ENCODE results near the gene CD74. TPM values are rescaled to one million over a fixed set of nuclear protein-coding genes. Genes with fewer than 3 reads are reported as not detected.

CD74 gene
- total and polyA plus RNA-seq, 2 of the 4 experiments (the other 2 are of a cell fraction) = 0.18 to 1.1 TPM

DNA sequence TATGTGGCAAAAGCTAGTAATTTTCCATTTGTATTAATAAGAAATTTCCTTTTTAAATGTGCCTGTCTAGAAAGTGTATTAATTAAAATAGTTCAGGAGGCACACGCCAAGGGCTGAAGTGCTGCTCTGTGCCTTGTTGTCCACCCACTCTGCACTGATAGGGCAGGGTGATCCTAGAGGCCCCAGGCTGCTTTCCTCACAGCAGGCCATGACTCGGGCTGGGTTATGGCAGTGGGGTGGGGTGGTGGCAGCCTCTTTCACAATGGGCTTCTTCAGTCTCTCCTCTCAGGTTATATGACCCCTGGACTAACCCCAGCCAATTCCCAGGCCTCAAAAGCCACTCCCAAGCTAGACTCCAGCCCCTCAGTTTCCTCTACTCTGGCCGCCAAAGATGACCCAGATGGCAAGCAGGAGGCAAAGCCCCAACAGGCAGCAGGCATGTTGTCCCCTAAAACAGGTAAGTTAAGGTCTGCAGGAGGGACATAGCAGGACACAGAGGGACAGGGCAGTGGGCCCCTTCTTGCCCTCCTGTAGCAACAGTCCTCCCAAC is 19.5 kb downstream of the CD74 start:
- no TSS peak for BruUV-seq (replicated peaks)
- no peak overlapping the region for H3K4ac ChIP-seq (ENCODE audit: low read depth, low read length)

More for the DNA sequence above, 19.5 kb downstream of the CD74 start:
- no peak overlapping the region for H4K8ac ChIP-seq (ENCODE audit: low read depth in 2 of 2, low read length in 2 of 2)
- no peaks in the 10 kb centered on the region for H3K9me3 ChIP-seq (ENCODE audit: control insufficient read depth, insufficient read depth, low read length)
- no CpG with 5 or more reads among the region's 3 CpGs for WGBS, 2 experiments (ENCODE audit: extremely low coverage in 2 of 2, insufficient read length in 1 of 2)
- H3K14ac ChIP-seq (replicated peaks; ENCODE audit: low read depth, low read length) = no peak overlapping the region
- in situ Hi-C loops (cut with MboI; ENCODE audit: low sequenced_read_pairs) (no loop called here), intact Hi-C loops (cut with micrococcal nuclease) (no loop called here), dilution Hi-C loops (cut with HindIII; ENCODE audit: low sequenced_read_pairs, unreplicated experiment) (no loop called here)
- H3K27me3 ChIP-seq (ENCODE audit: control insufficient read depth, insufficient read depth, low read length) = no peaks in the 10 kb centered on the region
- H2AK9ac ChIP-seq (replicated peaks; ENCODE audit: low read depth, low read length, poor library complexity) = no peak overlapping the region
- peaks cover 5% of the 10 kb centered on the region for H3K4me1 ChIP-seq (ENCODE audit: control insufficient read depth, insufficient read depth, low read length)
- H2BK15ac ChIP-seq (ENCODE audit: low read depth, low read length) = no peak overlapping the region
- H3K79me1 ChIP-seq (ENCODE audit: low read depth in 1 of 2, low read length in 2 of 2) = no peaks in the 10 kb centered on the region; a peak in 1 of 4 replicates
- no peak overlapping the region for H4K91ac ChIP-seq (ENCODE audit: insufficient read depth, low read depth, low read length)
- H2BK120ac ChIP-seq (ENCODE audit: low read depth, low read length) = no peak overlapping the region
- H3K23ac ChIP-seq (ENCODE audit: low read depth, low read length) = no peak overlapping the region
- H3K9ac ChIP-seq (ENCODE audit: low read depth, low read length) = no peak overlapping the region
- POLR2A ChIA-PET (ENCODE audit: unreplicated experiment) = no interaction called here
- no peak overlapping the region for H3K27ac ChIP-seq (ENCODE audit: insufficient read depth, low read length)
- H2AFZ ChIP-seq (replicated peaks; ENCODE audit: low read length, poor library complexity) = peak overlapping the region; percentile 7
- DNase-seq (no peak), ATAC-seq (ENCODE audit: low read depth) (no peak)
- no peak overlapping the region for H3K56ac ChIP-seq (ENCODE audit: extremely low read depth, insufficient read depth, low read length)
- TF ChIP-seq CEBPB (IDR thresholded peaks at IDR 0.05; ENCODE audit: low read depth, low read length) (peak; percentile 6; the same call in 1 of the 2 replicates), BHLHE40 (IDR thresholded peaks at IDR 0.05; ENCODE audit: low read depth, low read length) (no peak)
- H4K5ac ChIP-seq (ENCODE audit: low read depth, low read length) = no peak overlapping the region
- H4K20me1 ChIP-seq (ENCODE audit: insufficient read depth, low read length) = no peaks in the 10 kb centered on the region
- peaks cover 56% of the 10 kb centered on the region for H3K36me3 ChIP-seq (ENCODE audit: control insufficient read depth, insufficient read depth, low read length)
- CTCF ChIA-PET = no interaction called here
- H3K18ac ChIP-seq (ENCODE audit: low read depth, low read length) = no peak overlapping the region
- no peak overlapping the region for H3K4me3 ChIP-seq (ENCODE audit: insufficient read depth, low read depth, low read length)
- H3K4me2 ChIP-seq (ENCODE audit: low read depth, low read length) = no peak overlapping the region
- peaks cover 12% of the 10 kb centered on the region for H3K9me1 ChIP-seq (ENCODE audit: insufficient read depth, low read length)
- no peak overlapping the region for H2AK5ac ChIP-seq (ENCODE audit: low read depth, low read length)
- H2BK20ac ChIP-seq (ENCODE audit: low read depth, low read length) = no peak overlapping the region
- H2BK5ac ChIP-seq (ENCODE audit: low read depth, low read length, poor library complexity, severe bottlenecking) = no peak overlapping the region
